Measurements from ENCODE around the gene LRRD1.

Gene LRRD1

GRCh38 chr7:92135052-92135889 is 43.7 kb downstream of the LRRD1 start:
- H3K36me3 ChIP-seq (ENCODE audit: insufficient read depth, low read length), result peaks cover 8% of the 10 kb centered on the region
- peak overlapping the region; percentile 92 for H3K9ac ChIP-seq (ENCODE audit: low read depth, low read length)
- peaks cover 9% of the 10 kb centered on the region for H3K4me1 ChIP-seq (ENCODE audit: control insufficient read depth, insufficient read depth, low read length)
- H3K4me3 ChIP-seq (ENCODE audit: low read length), result peak overlapping the region; percentile 82
- no peaks in the 10 kb centered on the region for H3K27me3 ChIP-seq (ENCODE audit: control insufficient read depth, insufficient read depth, low read length)
- H3K4me2 ChIP-seq (ENCODE audit: low read length), result peak overlapping the region; percentile 80
- H3K9me3 ChIP-seq (replicated peaks; ENCODE audit: low read length), result no peaks in the 10 kb centered on the region

- Histone ChIP-seq H3K9ac (ENCODE audit: low read depth, low read length) (peak within 1 kb of the TSS; percentile 92), H3K27me3 (ENCODE audit: control insufficient read depth, insufficient read depth, low read length) (no peaks in the 10 kb centered on the region), H3K36me3 (ENCODE audit: insufficient read depth, low read length) (peaks cover 16% of the 10 kb centered on the region), H3K9me3 (replicated peaks; ENCODE audit: low read length) (no peaks in the 10 kb centered on the region), H3K4me3 (ENCODE audit: low read length) (peak within 1 kb of the TSS; percentile 82), H3K4me1 (ENCODE audit: control insufficient read depth, insufficient read depth, low read length) (peaks cover 9% of the 10 kb centered on the region), H3K4me2 (ENCODE audit: low read length) (peak within 1 kb of the TSS; percentile 80)
Measured at GRCh38 chr7:92134271-92135051, 44.5 kb downstream of the LRRD1 start, which contains the start of gene CYP51A1. TSS of gene CYP51A1 (minus strand) at chr7:92134477. CDS start at chr7:92134364, 113 bp downstream.

GRCh38 chr7:92133737-92134270 is 45.1 kb downstream of the LRRD1 start:
- H3K4me3 ChIP-seq (ENCODE audit: low read length), result peak overlapping the region; percentile 82
- peaks cover 9% of the 10 kb centered on the region for H3K4me1 ChIP-seq (ENCODE audit: control insufficient read depth, insufficient read depth, low read length)
- peak overlapping the region; percentile 92 for H3K9ac ChIP-seq (ENCODE audit: low read depth, low read length)
- H3K9me3 ChIP-seq (replicated peaks; ENCODE audit: low read length), result no peaks in the 10 kb centered on the region
- peaks cover 23% of the 10 kb centered on the region for H3K36me3 ChIP-seq (ENCODE audit: insufficient read depth, low read length)
- H3K4me2 ChIP-seq (ENCODE audit: low read length), result peak overlapping the region; percentile 80
- no peaks in the 10 kb centered on the region for H3K27me3 ChIP-seq (ENCODE audit: control insufficient read depth, insufficient read depth, low read length)

GRCh38 chr7:92133133-92133736 is 45.7 kb downstream of the LRRD1 start:
- peak overlapping the region; percentile 82 for H3K4me3 ChIP-seq (ENCODE audit: low read length)

GRCh38 chr7:92131764-92132330 is 47.1 kb downstream of the LRRD1 start:
- H3K4me2 ChIP-seq (ENCODE audit: low read length), result peak overlapping the region; percentile 80
- no peak overlapping the region for H3K9ac ChIP-seq (ENCODE audit: low read depth, low read length)
- H3K27me3 ChIP-seq (ENCODE audit: control insufficient read depth, insufficient read depth, low read length), result no peaks in the 10 kb centered on the region
- no peaks in the 10 kb centered on the region for H3K9me3 ChIP-seq (replicated peaks; ENCODE audit: low read length)
- H3K4me3 ChIP-seq (ENCODE audit: low read length), result peak overlapping the region; percentile 82
- H3K4me1 ChIP-seq (ENCODE audit: control insufficient read depth, insufficient read depth, low read length), result peaks cover 9% of the 10 kb centered on the region
- H3K36me3 ChIP-seq (ENCODE audit: insufficient read depth, low read length), result peaks cover 42% of the 10 kb centered on the region

More at GRCh38 chr7:92133133-92133736, 45.7 kb downstream of the LRRD1 start:
- peaks cover 9% of the 10 kb centered on the region for H3K4me1 ChIP-seq (ENCODE audit: control insufficient read depth, insufficient read depth, low read length)
- no peaks in the 10 kb centered on the region for H3K9me3 ChIP-seq (replicated peaks; ENCODE audit: low read length)
- H3K27me3 ChIP-seq (ENCODE audit: control insufficient read depth, insufficient read depth, low read length), result no peaks in the 10 kb centered on the region
- peak overlapping the region; percentile 80 for H3K4me2 ChIP-seq (ENCODE audit: low read length)
- H3K9ac ChIP-seq (ENCODE audit: low read depth, low read length), result peak overlapping the region; percentile 92
- peaks cover 28% of the 10 kb centered on the region for H3K36me3 ChIP-seq (ENCODE audit: insufficient read depth, low read length)

GRCh38 chr7:92131093-92131492 is 47.8 kb downstream of the LRRD1 start:
- peaks cover 50% of the 10 kb centered on the region for H3K36me3 ChIP-seq (ENCODE audit: insufficient read depth, low read length)
- no peaks in the 10 kb centered on the region for H3K9me3 ChIP-seq (replicated peaks; ENCODE audit: low read length)
- H3K4me1 ChIP-seq (ENCODE audit: control insufficient read depth, insufficient read depth, low read length), result peaks cover 9% of the 10 kb centered on the region
- H3K27me3 ChIP-seq (ENCODE audit: control insufficient read depth, insufficient read depth, low read length), result no peaks in the 10 kb centered on the region
- no peak overlapping the region for H3K9ac ChIP-seq (ENCODE audit: low read depth, low read length)
- no peak overlapping the region for H3K4me3 ChIP-seq (ENCODE audit: low read length)
- no peak overlapping the region for H3K4me2 ChIP-seq (ENCODE audit: low read length)

- Histone ChIP-seq H3K9me3 (replicated peaks; ENCODE audit: low read length) (no peaks in the 10 kb centered on the region), H3K36me3 (ENCODE audit: insufficient read depth, low read length) (peaks cover 65% of the 10 kb centered on the region), H3K4me1 (ENCODE audit: control insufficient read depth, insufficient read depth, low read length) (no peaks in the 10 kb centered on the region), H3K9ac (ENCODE audit: low read depth, low read length) (no peak overlapping the region), H3K27me3 (ENCODE audit: control insufficient read depth, insufficient read depth, low read length) (no peaks in the 10 kb centered on the region), H3K4me3 (ENCODE audit: low read length) (no peak overlapping the region), H3K4me2 (ENCODE audit: low read length) (no peak overlapping the region)
Measured at GRCh38 chr7:92121681-92122080, 57.3 kb downstream of the LRRD1 start.

GRCh38 chr7:92119213-92119759 is 59.7 kb downstream of the LRRD1 start:
- Histone ChIP-seq H3K9ac (ENCODE audit: low read depth, low read length) (no peak overlapping the region), H3K4me1 (ENCODE audit: control insufficient read depth, insufficient read depth, low read length) (no peaks in the 10 kb centered on the region), H3K27me3 (ENCODE audit: control insufficient read depth, insufficient read depth, low read length) (no peaks in the 10 kb centered on the region), H3K36me3 (ENCODE audit: insufficient read depth, low read length) (peaks cover 63% of the 10 kb centered on the region), H3K9me3 (replicated peaks; ENCODE audit: low read length) (no peaks in the 10 kb centered on the region), H3K4me3 (ENCODE audit: low read length) (no peak overlapping the region), H3K4me2 (ENCODE audit: low read length) (no peak overlapping the region)

- Histone ChIP-seq H3K9ac (ENCODE audit: low read depth, low read length) (no peak overlapping the region), H3K27me3 (ENCODE audit: control insufficient read depth, insufficient read depth, low read length) (no peaks in the 10 kb centered on the region), H3K4me3 (ENCODE audit: low read length) (no peak overlapping the region), H3K9me3 (replicated peaks; ENCODE audit: low read length) (no peaks in the 10 kb centered on the region), H3K4me2 (ENCODE audit: low read length) (no peak overlapping the region), H3K36me3 (ENCODE audit: insufficient read depth, low read length) (peaks cover 48% of the 10 kb centered on the region), H3K4me1 (ENCODE audit: control insufficient read depth, insufficient read depth, low read length) (no peaks in the 10 kb centered on the region)
Measured at GRCh38 chr7:92116949-92117348, 62.0 kb downstream of the LRRD1 start.

- no peaks in the 10 kb centered on the region for H3K27me3 ChIP-seq (ENCODE audit: control insufficient read depth, insufficient read depth, low read length)
- H3K36me3 ChIP-seq (ENCODE audit: insufficient read depth, low read length), result peaks cover 47% of the 10 kb centered on the region
- H3K9me3 ChIP-seq (replicated peaks; ENCODE audit: low read length), result no peaks in the 10 kb centered on the region
- no peak overlapping the region for H3K4me2 ChIP-seq (ENCODE audit: low read length)
- H3K4me1 ChIP-seq (ENCODE audit: control insufficient read depth, insufficient read depth, low read length), result no peaks in the 10 kb centered on the region
- H3K4me3 ChIP-seq (ENCODE audit: low read length), result no peak overlapping the region
- no peak overlapping the region for H3K9ac ChIP-seq (ENCODE audit: low read depth, low read length)
Measured at GRCh38 chr7:92115821-92116220, 63.1 kb downstream of the LRRD1 start.
